Activated T-cell treated with anti-CD3 and anti-CD28 coated beads, Interleukin-2, amount 50 U/mL, for 72 hours (primary cell): Measurements from ENCODE around the gene ADAM10. TPM values are rescaled to one million over a fixed set of nuclear protein-coding genes. Genes with fewer than 3 reads are reported as not detected.

Experiments used
- ATAC-seq, 2 donors: fragments of 150-1000 bp; cut with Tn5 transposase; replicated peaks in 1 of 2; 2 replicates each; pipeline ENCODE4 v1.10.0; 2021; ENCODE audit warnings: moderate library complexity in 2 of 2, mild to moderate bottlenecking in 1 of 2
- DNase-seq, 2 donors: peaks; one replicate each; pipeline ENCODE4 v3.0.0; 2021 to 2022; ENCODE audit warnings: mixed read lengths in 1 of 2
- H3K27ac Mint-ChIP-seq: one replicate; pipeline ENCODE4 v1.8.0; 2022; ENCODE audit warnings: mild to moderate bottlenecking, moderate library complexity, mixed read lengths
- H3K27me3 Mint-ChIP-seq: one replicate; pipeline ENCODE4 v1.8.0; 2022; ENCODE audit warnings: low read depth, mixed read lengths
- H3K36me3 Mint-ChIP-seq, 2 donors: one replicate each; pipeline ENCODE4 v1.8.0; 2022; ENCODE audit warnings: mixed read lengths in 2 of 2, mild to moderate bottlenecking in 1 of 2; ENCODE audit not compliant: insufficient read depth in 2 of 2
- H3K4me1 Mint-ChIP-seq: one replicate; pipeline ENCODE4 v1.8.0; 2022; ENCODE audit warnings: low read depth, mixed read lengths
- H3K4me3 Mint-ChIP-seq, 2 donors: one replicate each; pipeline ENCODE4 v1.8.0; 2022; ENCODE audit warnings: mild to moderate bottlenecking in 2 of 2, mixed read lengths in 2 of 2, moderate library complexity in 2 of 2
- H3K9me3 Mint-ChIP-seq, 2 donors: one replicate each; pipeline ENCODE4 v1.8.0; 2022; ENCODE audit warnings: mixed read lengths in 2 of 2
- total RNA-seq, 2 donors: library from RNA; stranded (reverse); gene quantifications; one replicate each; pipeline ENCODE4 v1.2.3, GENCODE V29; 2022

The ADAM10 gene
- total RNA-seq, 2 donors from 2014 or later, result 96.5 to 108 TPM

DNA sequence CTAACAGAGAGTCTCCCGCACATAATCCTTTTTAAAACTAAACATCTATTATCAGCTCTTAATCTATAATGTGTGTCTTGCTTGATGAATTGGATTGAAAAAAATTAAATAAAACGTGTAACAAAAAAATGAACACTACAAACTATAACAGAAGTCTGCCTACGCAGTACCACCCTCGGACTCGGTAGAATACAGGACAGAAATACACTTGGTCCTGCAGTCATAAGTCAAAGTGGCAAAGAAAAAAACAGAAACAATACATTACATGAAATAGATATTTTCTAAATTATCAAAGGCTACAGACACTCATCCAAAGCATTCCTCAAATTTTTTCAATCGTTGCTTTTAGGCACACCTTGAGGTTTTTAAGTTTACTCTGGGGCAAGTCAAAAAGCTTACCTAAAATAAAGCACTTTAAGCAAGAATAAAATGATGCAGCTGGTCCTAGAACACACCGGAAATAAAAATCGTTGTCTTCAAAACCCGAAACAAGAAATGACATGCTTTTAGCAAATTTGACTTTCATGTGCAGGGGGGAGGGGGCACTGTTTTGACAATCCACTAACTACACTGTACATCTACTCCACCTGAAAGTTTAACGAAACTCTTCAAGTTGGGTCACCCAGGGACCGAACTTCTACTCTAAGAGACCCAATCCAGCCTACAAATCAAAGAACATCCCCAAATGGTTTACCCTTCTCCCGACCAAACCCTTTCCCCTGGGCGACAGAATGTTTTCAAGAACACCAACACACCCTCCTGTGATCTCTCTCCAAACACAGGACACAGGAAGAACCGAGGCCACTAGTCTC is 1.3 kb downstream of the ADAM10 start:
- H3K27ac Mint-ChIP-seq, result peak overlapping the region; percentile 99
- no peaks in the 10 kb centered on the region for H3K27me3 Mint-ChIP-seq
- H3K36me3 Mint-ChIP-seq, result peaks cover 6 to 12% of the 10 kb centered on the region in 2 donors
- H3K4me1 Mint-ChIP-seq, result peaks cover 46% of the 10 kb centered on the region
- no peaks in the 10 kb centered on the region for H3K9me3 Mint-ChIP-seq
- H3K4me3 Mint-ChIP-seq, result peak overlapping the region; percentile 94 to 95
- DNase-seq (peak; percentile 59 to 70), ATAC-seq (peak; percentile 24 to 28)

DNA sequence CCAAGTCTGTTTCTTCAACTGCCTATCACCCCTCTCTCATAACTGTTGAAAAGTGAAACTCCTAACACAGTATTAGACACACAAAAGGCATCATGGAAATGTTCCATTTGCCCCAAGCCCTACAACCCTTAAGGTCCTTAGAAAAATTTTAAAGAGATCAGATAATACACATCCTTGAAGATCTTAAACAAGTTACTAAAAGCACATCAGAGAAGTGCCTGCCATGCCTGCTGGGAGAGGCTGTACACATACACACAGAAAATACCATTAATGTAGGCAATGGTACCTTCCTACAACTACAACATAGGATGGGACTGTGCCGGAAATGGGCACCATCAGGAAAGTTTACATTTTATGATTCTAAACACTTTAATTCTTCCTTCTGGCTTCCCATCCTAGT is 3.3 kb downstream of the ADAM10 start:
- Mint-ChIP-seq H3K4me1 (peaks cover 66% of the 10 kb centered on the region), H3K27ac (peak overlapping the region; percentile 31), H3K27me3 (no peaks in the 10 kb centered on the region), H3K4me3 (peak overlapping the region; percentile 23 to 63), H3K36me3 (peaks cover 6 to 12% of the 10 kb centered on the region in 2 donors), H3K9me3 (no peaks in the 10 kb centered on the region)
- no peak for ATAC-seq
- no peak for DNase-seq

DNA sequence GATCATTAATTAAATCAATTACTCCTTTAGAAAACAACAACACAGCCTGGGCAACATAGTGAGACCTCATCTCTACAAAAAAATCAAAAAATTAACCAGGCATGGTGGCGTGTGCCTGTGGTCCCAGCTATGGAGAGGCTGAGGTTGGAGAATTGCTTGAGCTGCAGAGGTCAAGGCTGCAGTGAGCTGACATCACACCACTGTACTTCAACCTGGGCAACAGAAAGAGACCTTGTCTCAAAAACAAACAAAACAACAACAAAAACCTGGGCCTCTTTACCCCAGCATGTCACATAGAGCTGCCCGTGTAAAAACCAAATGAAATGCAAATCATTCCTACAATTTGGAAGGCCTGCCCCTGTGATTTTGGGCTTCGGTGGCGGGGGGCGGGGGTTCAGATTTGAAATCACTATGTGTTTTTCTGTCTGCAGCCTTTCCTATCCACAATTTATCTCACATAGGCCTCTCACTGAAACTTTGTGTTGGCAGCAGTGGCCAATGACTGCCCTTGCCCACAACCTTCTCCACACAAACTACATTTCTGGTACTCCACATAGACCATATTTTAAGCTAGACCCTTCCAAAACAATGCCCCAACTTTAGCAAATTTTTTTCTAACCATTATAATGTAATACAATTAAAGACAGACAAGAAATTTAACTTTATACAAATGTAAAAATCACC is 6.5 kb downstream of the ADAM10 start:
- Mint-ChIP-seq H3K4me3 (peak overlapping the region in 1 of 2 donors; percentile 19), H3K9me3 (no peaks in the 10 kb centered on the region)

DNA sequence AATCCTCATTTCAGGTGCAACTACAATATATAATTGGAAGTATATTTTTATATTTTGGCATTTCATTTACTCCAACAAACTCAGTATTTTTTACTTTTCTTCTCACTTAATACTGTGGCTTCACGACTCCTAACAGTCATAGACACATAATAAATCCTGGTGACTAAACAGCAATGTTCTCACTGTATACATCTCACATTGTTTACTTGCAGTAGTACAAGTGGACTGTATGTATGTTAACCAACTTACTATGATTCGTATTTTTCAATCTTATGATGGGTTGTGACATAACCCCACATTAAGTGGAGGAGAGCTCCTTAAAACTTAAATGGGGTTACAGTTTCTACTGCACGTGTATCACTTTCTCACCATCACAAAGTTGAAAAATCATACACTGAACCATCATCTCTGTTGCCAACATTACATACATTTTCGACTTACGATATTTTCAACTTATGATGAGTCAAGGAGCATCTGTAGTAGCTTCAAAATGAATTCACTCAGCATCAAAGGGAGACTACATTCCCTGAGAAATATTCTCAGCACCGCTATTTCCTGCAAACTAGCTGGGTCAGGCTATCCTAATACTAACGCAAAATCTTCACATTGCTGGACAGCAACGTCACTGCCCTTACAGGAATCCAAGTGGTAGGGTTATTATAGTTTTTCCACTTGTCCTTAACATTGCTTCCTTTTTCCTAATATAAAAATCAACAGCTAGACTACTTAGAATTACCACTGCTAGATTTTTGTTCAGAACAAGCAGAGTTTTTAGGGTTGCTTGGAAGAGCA is 7.3 kb downstream of the ADAM10 start:
- H3K27ac Mint-ChIP-seq, result no peak overlapping the region

More for the DNA sequence above, 6.5 kb downstream of the ADAM10 start:
- DNase-seq (no peak), ATAC-seq (no peak)
- Mint-ChIP-seq H3K4me1 (peaks cover 73% of the 10 kb centered on the region), H3K27me3 (no peaks in the 10 kb centered on the region), H3K36me3 (peaks cover 2 to 4% of the 10 kb centered on the region in 2 donors), H3K27ac (peak overlapping the region; percentile 43)

GRCh38 chr15:58741032-58741431 is 8.5 kb downstream of the ADAM10 start:
- no peak overlapping the region for H3K4me3 Mint-ChIP-seq
- H3K9me3 Mint-ChIP-seq, result no peaks in the 10 kb centered on the region
- H3K27ac Mint-ChIP-seq, result no peak overlapping the region
- ATAC-seq, result no peak
- peaks cover 2% of the 10 kb centered on the region in 2 donors for H3K36me3 Mint-ChIP-seq
- DNase-seq, result no peak
- peaks cover 79% of the 10 kb centered on the region for H3K4me1 Mint-ChIP-seq
- H3K27me3 Mint-ChIP-seq, result no peaks in the 10 kb centered on the region

More for the DNA sequence above, 7.3 kb downstream of the ADAM10 start:
- DNase-seq, result no peak
- Mint-ChIP-seq H3K9me3 (no peaks in the 10 kb centered on the region), H3K4me3 (peak overlapping the region in 1 of 2 donors; percentile 19), H3K36me3 (peaks cover 2% of the 10 kb centered on the region in 2 donors), H3K4me1 (peaks cover 74% of the 10 kb centered on the region), H3K27me3 (no peaks in the 10 kb centered on the region)
- peak; percentile 33 to 41 for ATAC-seq

GRCh38 chr15:58740436-58740835 is 9.1 kb downstream of the ADAM10 start:
- peaks cover 2% of the 10 kb centered on the region in 2 donors for H3K36me3 Mint-ChIP-seq
- ATAC-seq (no peak), DNase-seq (no peak)
- H3K4me3 Mint-ChIP-seq, result no peak overlapping the region
- no peaks in the 10 kb centered on the region for H3K27me3 Mint-ChIP-seq
- H3K4me1 Mint-ChIP-seq, result peaks cover 78% of the 10 kb centered on the region
- H3K27ac Mint-ChIP-seq, result no peak overlapping the region
- H3K9me3 Mint-ChIP-seq, result no peaks in the 10 kb centered on the region

DNA sequence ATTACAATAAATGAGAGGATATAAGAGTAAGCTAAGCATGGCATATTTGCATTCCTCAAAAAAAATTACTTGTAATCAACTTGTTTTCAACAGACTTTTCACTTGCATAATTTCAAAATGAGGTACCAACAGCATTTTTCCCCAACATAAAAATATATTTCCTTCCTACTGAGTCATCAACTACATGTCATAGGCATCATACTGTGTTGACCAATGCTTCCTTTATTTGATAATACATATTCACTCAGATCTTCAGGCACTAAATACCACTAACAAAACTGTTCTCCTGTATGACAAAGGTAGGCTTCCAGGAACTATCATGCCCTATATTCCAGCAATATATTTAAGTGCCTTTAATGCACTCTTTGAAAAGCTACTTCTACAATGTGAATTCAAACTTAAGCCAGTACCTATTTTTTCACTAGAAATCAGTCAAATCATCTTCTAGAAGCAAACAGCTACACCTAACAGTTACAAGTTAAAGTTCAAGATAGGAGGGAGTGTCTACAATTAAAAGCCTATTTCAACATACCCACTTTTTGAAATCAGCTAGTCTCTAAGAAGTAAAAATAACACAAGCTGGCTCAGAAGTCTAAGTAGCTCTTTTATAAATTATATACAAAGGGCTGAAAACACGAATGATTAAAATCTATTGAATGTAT is 11.3 kb downstream of the ADAM10 start:
- Mint-ChIP-seq H3K4me3 (peak overlapping the region in 1 of 2 donors; percentile 63), H3K9me3 (no peaks in the 10 kb centered on the region), H3K27ac (peak overlapping the region; percentile 81), H3K27me3 (no peaks in the 10 kb centered on the region), H3K4me1 (peaks cover 69% of the 10 kb centered on the region), H3K36me3 (peaks cover 0 to 1% of the 10 kb centered on the region in 2 donors)
- ATAC-seq (peak; percentile 47 to 51), DNase-seq (no peak)

- Mint-ChIP-seq H3K27ac (no peak overlapping the region), H3K9me3 (no peaks in the 10 kb centered on the region), H3K4me1 (peaks cover 68% of the 10 kb centered on the region), H3K27me3 (no peaks in the 10 kb centered on the region), H3K36me3 (peaks cover 0 to 1% of the 10 kb centered on the region in 2 donors), H3K4me3 (no peak overlapping the region)
- DNase-seq (no peak), ATAC-seq (no peak)
Observed at GRCh38 chr15:58737298-58737697, 12.2 kb downstream of the ADAM10 start.

DNA sequence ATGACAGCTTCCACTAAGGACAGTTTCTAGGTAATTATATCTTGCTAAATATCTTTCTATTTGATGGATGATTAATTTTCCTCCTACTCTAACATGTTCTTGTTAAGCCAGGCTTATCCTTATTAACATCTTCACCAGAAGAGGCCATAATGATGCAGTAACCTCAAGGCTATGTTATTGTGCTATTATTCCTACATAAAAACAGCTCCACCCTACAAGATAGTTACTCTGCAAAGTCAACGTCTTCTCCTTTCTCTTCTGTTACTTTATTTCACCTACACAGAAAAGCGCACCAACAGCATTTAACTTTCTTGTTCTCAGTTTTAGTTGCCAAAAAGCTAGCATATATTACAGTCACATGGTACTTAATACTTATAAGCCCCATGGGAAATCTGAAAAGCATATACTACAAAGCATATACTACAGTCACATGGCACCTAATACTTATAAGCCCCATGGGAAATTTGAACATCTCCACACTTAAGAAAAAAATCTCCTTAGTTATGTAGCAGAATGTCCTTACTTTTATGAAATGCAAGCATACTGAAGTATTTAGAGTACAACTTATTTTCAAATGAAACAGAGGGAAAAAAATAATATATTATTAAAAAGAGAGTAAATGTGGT is 13.4 kb downstream of the ADAM10 start:
- no peak overlapping the region for H3K27ac Mint-ChIP-seq
- ATAC-seq (no peak), DNase-seq (no peak)
- H3K4me3 Mint-ChIP-seq, result no peak overlapping the region
- no peaks in the 10 kb centered on the region for H3K9me3 Mint-ChIP-seq
- no peaks in the 10 kb centered on the region for H3K27me3 Mint-ChIP-seq
- peaks cover 68% of the 10 kb centered on the region for H3K4me1 Mint-ChIP-seq
- H3K36me3 Mint-ChIP-seq, result peaks cover 0 to 1% of the 10 kb centered on the region in 2 donors

- H3K4me3 Mint-ChIP-seq, result no peak overlapping the region
Observed at GRCh38 chr15:58734859-58735258, 14.6 kb downstream of the ADAM10 start.

DNA sequence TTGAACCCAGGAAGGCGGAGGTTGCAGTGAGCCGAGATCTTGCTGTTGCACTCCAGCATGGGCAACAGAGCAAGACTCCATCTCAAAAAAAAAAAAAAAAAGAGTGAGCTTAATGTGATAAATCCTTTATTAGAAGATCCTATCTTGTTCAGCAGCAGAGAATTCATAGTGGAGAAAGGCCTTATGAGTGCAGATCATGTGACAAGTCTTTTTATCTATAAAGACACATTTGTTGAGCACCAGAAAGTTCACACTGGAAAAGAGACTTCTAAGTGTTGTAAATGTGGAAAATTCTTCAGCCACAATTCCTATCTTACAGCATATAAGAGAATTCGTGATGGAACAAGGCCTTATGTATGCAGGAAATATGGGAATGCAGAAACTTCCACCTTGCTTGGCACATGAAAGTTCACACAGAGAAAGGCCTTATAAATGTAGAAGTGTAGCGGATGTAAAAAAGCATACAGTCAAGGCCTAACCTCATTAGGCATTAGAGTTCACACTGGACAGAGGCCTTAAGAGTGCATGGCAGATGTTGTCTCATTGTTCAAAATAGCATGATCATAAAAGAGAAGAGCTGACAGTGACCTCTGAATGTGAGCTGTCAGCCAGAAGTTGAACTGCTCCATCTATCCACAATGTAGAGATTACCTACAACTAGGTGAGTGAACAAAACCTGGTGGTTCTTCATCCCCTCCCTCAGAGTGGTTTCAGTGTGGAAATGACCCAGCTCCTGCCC is 16.7 kb downstream of the ADAM10 start:
- DNase-seq, result no peak
- Mint-ChIP-seq H3K9me3 (no peaks in the 10 kb centered on the region), H3K4me3 (no peak overlapping the region), H3K36me3 (peaks cover 0 to 1% of the 10 kb centered on the region in 2 donors), H3K27me3 (no peaks in the 10 kb centered on the region), H3K4me1 (peaks cover 59% of the 10 kb centered on the region), H3K27ac (no peak overlapping the region)
- no peak for ATAC-seq

More at GRCh38 chr15:58734859-58735258, 14.6 kb downstream of the ADAM10 start:
- Mint-ChIP-seq H3K9me3 (no peaks in the 10 kb centered on the region), H3K27me3 (no peaks in the 10 kb centered on the region), H3K36me3 (peaks cover 0 to 1% of the 10 kb centered on the region in 2 donors), H3K27ac (no peak overlapping the region), H3K4me1 (peaks cover 73% of the 10 kb centered on the region)
- DNase-seq (no peak), ATAC-seq (no peak)
